GM23248 (cell line): ENCODE results near the gene GRAMD1B.

Experiments
- EZH2 ChIP-seq: fragments of 200-600 bp; sonication (generic); IDR thresholded peaks from 2 replicates; pipeline ENCODE4 v1.6.1; 2018; ENCODE audit warnings: antibody characterized with exemption, mild to moderate bottlenecking; ENCODE audit not compliant: insufficient read depth, poor library complexity, severe bottlenecking
- EZH2phosphoT487 ChIP-seq: fragments of 200-600 bp; sonication (generic); IDR thresholded peaks from 2 replicates; pipeline ENCODE4 v1.6.1; 2018; ENCODE audit warnings: antibody characterized with exemption, moderate library complexity, mild to moderate bottlenecking, low read depth; ENCODE audit not compliant: insufficient read depth

- no peak for TF ChIP-seq EZH2
- TF ChIP-seq EZH2phosphoT487 = no peak
Measured at GRCh38 chr11:123481640-123482039, 51.6 kb downstream of the GRAMD1B start.
